Right forelimb (tissue), 1 donor: Measurements from ENCODE around the gene CTBP2.
"Not testable (repeated sequence)": the region's sequence is repeated elsewhere in the genome, so short reads cannot be mapped to it uniquely, and the experiment has no call there.

ENCODE experiments used
- DNase-seq: peaks from one replicate; pipeline ENCODE4 v3.0.0-alpha.2; 2018

Gene CTBP2

DNA sequence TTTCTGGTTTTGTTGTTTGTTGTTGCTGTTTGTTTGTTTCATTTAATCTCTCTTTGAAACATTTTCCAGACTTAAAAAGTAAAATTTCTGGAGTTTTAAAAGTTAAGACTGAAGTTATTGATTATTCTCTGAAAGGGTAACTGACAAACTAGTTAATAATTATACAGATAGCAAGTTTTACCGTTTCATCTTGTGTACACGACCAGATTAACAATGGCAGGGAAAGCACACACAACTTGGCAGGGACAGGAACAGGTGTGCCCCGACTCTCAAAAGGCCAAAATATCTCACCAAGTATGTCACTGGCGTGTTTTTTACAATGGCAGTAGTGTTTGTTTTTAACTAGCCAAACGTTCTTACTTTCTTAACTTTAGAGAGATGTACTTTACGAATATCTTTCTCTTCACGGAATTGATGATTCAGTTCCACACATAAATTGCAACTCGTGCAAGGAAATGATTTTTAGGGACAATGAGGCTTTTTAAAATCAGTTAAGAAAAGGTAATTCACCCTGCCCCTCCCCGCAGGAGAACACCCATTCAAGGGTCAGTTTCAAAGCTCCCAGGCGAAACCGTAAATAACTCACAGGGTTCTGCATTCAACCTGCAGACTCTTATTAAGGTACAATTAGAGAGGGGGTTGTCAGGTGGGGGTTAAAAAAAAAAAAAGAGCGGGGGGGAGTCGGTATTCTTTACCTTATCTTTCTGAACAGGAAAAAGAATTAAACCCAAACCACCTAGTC lies 3.5 kb downstream of the CTBP2 start:
- no peak for DNase-seq

DNA sequence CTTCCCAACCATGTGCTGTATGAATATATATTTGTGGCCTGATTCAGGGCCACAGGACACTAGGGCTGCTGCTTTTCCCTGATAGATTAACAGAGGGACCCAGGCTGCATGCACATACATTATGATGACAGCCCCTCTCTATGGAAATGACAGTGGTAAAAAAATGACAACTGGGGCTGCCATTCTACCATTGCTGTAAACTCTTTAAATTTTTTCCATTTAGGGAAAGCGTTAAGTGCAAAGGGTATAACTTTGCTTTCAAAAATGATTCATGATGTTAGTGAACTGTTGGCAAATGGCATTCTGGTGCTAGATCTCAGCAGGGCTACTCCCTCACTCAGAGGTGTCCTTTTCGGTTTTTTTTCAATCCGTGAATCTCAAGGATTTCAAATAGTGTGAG lies 4.2 kb downstream of the CTBP2 start:
- DNase-seq: no peak

DNA sequence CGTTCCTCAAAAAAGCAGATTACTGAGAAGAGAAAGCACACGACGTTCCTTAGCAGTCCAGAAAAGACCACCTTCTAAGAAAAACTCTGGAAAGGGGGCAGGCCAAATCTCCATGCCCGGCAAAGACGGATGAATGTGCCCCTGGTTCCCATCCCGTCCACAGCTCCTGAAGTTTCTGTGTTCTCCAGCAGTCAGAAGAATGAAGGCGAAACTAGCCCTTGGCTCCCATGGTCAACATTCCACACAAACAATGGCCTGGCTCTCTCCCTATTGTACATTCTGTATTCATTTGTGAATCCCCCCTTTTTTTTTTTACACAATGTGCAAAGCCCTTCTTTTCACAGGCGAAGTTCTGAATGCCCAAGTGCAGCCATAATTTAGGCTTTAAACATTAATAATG lies 5.3 kb downstream of the CTBP2 start:
- no peak for DNase-seq

DNA sequence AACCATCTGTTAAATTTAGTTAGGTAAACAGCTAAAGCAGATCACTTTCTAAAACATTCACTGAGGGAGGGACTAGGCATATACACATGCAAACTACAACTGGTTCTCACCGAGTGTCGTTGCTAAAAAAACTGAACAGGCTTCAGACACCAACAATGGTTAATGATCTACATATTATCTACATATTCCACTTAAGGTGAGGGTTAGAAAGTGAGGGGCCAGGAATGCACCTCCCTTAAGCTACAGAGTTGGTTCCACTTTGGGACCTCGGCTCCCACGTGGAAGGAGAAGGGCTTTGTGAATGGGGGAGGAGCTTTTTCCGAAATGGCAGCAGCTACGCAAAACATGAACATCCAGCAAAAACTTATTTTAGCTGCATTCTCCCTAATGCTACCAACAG lies 5.8 kb downstream of the CTBP2 start:
- DNase-seq: no peak

DNA sequence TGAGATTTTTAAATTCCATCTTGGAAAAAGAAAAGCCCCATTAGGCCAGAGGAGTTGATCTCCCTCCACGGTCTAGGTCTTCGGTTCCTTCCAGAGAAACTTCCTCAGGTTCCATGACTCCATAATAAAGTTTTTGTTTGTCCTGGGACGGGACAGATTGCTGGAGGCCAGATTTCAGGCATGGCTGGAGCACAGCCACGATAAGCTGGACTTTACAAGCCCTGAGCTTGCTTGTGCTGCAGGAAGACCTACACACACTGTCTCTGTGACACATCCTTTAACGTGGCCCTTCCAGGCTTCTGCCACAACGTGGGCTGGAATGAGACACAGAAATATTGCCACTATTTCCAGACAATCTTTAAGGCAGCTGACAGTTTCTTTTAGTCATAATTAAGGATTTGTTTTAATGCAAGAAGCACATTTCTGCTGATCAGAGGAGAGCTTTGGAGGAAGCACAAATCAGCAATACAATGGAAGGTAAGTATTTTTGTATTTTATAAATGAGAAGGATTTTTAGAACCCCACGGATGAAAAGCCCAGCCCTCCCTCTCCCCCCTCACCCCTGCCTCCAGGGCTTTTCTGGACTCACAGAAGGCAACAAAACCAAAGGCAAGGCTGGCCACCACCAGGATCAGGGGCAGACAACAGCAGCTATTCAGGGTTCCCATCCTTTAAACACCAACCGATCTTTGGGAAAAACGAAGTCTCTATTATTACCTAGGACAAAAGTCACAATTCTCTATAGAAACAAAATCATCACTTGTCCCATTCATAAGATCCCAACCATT lies 6.5 kb downstream of the CTBP2 start:
- DNase-seq: no peak

DNA sequence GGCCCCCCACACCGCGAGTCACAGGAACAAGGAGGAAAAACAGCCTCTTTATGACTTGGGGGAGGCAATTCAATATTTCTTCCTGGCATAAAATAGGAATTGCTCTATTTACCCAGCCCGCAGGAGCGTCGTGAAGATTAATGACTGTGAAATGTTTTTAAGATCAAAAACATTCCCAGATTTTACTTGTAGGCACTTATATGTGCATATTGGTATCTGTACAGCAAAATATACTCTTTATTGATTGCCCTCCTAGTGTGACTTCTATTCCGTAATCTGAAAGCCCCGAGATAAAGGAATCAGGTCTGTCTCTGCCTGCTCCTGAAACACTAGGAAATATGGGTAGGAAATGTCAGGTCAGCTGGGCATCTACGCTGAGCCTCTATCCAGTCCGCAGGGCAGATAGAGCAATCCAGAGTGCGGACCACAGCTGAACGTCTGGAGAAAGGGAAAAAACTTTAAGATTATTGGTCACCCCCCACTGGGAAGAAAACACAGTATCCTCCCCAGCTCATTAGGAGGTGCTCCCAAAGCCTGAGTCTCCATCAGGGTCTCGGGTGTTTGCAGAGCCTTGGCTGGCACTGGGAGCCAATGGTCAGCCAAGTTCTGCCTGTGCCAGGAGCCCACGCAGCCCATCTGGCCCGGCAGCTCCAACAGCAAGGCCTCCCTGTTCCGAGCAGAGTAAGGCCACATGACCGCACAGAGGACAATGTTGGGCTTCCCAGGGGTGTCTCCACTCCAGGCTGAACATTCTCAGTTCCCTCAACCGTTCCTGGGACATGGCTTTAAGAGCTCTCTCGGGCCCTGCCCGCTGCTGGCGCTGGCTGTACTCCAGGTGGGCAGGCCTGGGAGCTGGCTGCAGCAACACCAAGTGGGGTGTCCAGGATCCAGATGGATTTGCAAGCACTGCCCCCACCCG lies 7.7 kb downstream of the CTBP2 start:
- DNase-seq: no peak

DNA sequence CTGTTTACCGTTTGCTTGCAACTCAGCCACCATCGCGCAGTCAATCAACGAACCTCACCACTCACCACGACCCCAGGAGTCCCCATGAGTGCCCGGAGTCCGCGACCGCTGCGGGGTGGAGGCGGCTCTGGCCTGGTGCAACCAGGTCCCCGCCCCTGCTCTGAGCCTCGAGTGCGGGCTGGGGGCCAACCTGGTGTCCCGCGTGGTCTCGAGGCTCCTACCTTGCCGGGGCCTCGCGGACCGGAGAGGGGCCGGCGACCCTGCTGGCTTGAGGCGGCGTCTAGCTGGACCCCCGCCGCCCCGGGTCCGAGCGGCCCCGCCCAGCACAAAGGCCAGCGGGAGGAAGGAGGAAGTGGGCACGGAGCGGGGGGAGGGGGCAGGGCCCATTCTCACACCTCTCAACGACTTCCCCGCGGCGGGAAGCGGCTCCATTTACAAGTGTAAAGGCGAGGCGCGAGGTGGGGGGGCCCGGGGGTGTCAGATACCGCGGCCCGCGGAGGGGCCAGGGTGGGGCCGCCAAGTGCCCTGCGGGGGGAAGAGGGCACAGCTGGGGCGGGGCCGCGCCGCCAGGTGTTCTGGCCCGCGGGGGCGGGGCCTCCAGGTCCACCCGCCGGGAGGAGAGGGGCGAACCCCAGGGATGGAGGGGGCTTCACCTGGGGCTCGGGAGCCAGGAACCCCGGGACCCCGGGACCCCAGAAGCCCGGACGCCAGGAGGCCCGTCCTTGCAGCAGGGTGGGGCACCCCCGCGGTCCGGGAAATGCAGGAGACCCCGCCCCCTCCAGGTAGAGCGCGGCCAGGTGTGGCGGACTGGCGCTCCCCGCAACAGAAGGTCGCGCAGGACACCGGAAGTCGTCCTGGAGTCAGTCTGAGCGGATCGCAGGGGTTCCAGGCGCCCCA lies 8.6 kb downstream of the CTBP2 start:
- DNase-seq: no peak

DNA sequence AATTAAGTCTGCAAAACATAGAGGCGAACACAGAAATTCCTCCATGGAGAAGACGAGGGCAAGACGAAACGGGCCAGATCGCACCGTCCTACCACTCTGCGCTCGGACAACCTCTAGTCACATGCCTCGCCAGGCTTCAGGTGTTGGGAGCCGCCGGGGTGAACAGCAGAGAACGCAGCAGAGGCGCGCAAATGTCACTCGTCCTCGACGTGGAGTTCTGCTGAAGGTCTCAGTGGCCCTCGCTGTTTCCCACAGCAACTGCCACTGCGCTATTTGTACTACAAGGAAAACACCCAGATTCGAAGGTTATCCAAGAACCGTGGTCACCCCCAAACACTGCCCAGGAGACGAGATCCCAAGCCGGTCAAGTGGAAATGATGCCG lies 9.2 kb downstream of the CTBP2 start:
- no peak for DNase-seq

DNA sequence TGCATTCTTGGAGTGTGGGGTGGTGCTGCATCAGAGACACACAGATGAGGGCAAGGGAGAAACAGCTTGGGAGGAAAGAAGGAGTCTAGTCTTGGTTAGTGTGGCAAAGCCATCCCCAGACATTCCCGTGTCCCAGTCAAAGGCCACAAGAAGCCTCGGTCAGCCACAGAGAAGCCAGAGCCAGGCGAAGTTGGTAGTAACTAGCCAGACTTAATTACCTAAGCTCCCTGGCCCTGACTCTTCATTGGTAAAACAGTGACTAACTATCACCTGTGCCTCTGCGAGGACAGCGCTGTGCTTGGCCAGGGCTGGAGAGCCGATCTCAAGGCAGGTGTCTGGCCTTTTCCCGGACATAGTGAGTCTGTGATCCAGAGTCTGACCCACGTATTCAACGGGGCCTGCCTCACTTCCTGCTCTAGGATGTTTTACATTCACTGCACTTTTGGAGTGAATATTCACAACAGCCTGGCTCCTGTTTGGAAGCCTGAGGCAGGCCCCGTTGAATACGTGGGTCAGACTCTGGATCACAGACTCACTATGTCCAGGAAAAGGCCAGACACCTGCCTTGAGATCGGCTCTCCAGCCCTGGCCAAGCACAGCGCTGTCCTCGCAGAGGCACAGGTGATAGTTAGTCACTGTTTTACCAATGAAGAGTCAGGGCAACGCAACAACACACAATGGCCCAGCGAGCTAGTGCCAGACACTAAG lies 9.8 kb downstream of the CTBP2 start:
- not testable (repeated sequence) for DNase-seq

DNA sequence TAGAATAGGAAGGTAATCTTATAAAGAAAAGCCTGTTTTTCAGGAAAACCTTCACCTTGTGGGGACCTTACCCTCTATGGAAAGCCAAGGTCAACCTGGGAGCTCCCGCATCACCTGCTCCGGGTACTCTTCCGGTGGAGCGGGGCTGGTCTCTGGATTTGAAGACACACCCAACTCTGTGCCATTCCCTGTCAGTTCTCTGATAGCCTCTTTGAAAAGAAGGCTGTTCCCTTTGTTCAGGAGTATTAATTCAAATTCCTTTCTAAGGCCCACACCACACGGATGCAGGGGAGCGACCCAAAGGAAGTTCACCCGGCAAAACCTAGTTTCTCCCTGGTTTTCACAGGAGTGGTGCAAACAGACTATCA lies 10.7 kb downstream of the CTBP2 start:
- no peak for DNase-seq

DNA sequence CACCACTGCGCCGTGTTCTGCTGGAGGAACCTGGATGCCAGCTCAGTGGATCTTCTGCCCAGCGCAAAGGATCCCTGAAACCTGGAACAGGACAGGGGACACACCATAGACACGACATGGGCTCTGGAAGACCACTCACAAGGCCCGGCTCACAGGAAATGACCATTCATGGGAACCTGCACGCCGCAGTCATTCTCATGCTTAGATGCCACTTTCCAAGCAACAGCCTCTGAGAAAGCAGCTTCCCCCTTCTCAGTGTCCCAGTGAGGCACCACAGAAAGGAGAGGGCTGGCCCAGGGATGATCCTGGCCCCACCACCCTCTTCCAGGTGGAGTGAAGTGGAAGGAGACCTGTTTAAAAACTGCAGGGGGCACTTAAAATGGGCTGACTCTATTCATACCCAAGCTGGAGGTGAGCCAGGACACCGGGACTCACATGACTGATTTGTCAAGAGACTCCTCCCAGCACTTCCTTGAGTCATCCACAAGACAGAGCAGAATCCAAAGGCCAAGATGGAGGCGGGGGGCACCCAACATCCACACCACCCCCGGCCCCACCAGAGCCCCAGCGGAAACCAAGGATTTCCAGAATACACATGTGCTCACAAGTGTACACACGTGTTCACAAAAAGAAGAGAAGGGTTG lies 11.2 kb downstream of the CTBP2 start:
- DNase-seq: no peak

DNA sequence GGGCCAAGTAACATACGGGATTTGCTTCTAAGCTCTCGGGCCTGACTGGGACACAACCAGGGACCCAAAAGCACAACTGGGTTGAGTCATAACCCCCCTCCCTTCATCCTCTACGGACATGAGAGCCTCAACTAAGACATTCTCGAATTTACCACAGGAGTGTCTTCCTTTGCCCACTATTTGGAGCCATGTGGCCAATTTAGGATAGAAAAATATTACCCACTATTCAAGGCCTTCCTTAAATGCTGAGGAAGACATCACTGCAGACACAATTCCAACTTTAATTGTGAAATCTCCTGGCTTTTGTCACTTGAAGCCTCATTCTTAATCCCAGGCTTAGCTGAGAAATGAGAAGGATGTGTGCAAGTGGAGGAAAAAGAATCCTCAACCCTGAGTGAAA lies 11.8 kb downstream of the CTBP2 start:
- DNase-seq: no peak

DNA sequence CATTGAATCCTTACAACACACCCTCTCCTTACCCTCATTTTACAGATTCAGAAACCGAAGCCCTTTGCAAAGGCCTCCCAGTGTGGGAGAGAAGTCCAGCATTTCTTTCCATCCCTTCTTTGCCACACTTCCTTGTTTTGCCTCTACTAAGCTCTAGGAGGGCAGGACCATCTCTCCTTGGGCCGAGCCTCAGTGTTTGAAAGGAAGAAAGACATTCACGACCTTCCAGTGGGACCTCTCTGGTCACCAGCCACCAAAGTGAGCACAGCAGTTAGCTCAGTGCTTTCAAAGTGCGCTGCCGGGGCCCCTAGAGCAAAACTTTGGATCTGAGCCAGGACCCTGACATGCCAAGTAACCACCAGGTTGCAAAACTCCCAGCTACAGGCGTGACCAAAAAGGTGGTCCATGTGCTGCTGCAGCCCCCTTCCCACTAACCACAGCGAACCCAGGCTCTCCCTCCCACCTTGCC lies 12.4 kb downstream of the CTBP2 start:
- no peak for DNase-seq

DNA sequence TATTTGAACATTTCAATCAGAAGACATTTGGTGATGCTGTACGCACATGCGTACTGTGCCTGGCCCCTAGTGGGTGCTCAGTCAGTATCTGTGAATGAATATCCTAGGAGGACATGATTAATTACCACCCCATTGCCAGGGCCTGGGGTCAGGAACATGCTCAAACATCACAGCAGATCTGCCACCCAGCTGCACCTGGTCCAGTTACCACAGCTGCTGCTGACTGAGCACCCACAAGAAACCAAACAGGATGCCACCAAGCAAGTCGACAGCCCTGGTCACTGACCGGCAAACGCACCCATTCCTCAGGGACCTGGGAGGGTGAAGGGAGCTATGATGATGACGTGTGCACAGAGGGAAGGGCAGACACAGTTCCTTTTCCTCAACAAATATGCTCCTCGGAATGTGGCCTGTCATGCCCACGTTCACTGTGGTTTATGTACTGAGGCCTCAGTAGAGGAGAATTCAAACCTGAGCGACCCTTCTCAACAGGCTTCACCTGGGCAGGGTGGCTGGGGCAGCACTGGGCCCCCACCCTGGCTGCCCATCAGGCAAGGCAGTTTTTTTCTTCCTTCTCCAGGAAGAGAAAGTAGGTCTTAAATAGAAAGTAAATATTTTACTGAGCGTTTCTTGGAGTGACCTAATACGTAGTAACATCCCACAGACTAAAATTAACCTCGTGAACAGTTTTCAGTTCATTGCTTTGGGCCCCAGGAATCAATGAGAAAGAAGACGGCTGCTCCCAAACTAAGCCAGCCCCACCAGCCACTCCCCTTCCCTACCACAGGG lies 13.4 kb downstream of the CTBP2 start:
- no peak for DNase-seq

DNA sequence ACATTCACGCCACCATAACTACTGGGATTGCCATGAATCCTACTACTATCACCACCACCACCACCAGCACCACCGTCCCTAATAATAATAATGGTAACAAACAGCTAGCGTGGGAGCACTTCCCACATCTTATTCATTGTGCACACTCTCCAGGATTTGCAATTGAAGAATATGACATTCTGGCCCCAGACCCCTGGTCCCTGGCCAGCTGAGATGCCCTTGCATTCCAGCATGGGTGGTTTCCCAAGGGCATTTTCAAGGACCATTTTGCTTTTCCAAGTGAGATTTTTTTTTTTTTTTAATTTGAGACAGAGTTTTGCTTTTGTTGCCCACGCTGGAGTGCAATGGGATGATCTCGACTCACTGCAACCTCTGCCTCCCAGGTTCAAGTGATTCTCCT lies 14.7 kb downstream of the CTBP2 start:
- DNase-seq: no peak

DNA sequence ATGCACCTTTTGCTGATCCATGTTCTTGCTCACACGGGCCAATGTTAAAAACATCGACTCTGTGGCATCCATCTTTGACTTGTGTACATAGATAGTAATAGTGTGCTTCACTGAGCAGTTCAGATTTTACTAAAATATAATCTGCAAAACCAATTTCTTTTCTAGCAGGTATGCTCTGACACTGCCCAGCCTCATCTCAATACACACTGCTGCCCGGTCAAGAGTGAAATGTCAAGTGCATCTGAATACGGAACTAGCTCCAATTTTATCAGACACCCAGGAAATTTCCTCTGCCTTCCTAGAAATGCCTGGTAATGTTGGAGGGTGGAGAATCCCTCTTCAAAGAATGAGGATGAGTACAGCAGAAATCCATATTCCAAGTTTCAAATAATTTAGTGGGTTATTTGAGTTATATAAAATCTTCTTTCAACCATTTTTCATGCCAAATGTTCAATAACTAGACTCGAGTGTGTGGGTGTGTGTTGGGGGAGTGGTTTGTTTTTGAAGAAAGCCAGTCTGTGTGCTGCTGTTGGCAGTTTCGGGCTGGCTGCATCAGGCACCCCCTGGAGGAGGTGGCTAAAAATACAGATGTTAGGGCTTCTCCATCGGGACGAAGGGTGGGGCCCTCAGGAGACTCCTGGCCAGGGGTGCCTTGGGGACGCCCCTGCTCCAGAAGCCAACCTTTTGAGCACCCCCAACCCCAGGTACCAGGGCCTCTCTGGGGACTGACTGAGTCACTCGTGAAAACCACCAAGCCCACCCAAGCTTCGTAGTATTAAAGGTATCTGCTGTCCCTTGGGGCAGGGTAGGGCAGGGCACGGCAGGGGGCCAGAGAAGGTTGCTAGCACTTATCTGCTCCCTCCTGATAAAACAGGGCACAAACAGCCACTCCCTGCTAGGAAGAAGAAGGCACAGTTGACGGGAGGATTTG lies 15.4 kb downstream of the CTBP2 start:
- DNase-seq: no peak

DNA sequence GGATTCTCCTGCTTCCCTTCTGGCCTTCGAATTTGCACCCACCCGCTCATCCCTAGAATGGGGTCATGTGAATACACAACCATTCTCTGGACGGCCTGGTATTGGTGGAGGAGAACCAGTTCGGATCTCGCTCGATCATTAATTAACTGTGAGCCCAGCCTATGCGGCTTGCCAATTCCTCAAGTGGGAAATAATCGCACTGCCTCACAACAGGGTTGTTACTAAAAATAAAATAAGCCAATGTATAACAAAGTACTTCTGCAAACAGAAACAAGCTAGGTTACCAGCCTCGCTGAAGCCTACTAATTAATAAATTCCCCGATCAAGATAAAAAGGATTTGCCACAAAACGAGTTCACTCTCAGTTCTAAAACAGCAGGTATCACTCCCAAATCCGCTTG lies 16.2 kb downstream of the CTBP2 start:
- no peak for DNase-seq

DNA sequence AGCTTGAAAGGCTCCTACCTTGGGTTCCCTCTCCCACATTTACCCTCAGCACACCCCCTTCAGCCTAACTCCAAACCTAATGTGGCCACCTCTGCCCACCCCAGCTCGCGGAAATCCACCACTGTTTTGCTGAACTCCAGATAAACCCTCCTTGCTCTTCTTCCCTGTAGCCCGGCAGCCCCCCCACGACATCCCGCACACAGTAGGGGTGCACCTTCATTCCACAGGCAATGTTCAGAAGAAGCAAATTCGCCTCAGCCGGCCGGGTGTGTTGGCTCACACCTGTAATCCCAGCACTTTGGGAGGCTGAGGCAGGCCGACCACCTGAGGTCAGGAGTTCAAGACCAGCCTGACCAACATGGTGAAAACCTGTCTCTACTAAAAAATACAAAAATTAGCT lies 17.4 kb downstream of the CTBP2 start:
- no peak for DNase-seq

DNA sequence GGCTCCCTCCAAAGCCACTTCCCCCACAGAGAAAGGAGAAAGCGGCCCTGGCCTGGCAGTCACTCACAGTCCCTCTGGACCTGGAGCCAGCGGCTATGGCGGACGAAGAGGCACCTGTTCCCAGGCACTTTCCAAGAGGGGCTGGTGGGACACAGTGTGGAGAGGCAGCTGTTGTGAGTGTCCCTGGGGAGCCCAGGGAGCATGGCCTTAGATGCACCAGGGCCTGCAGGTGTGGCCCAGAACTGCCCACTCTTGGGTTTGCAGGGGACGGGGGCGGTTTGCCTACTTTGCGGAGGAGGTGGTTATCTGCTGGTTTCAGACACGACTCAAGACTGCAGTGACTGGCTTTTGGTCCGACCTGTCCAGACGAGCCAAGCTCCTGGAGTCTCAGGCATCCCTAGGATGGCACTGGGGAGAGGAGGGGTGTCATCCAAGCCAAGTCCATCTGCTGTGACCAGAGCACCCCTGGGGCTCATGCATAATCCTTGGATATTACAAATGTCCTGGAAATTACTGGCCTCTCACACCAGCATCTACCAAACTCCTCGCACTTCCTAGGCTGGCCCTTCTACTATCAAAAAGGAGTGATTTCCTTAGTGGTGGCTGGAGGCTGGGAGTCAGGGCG lies 18.4 kb downstream of the CTBP2 start:
- no peak for DNase-seq
